ENCODE results near the gene HPRT1.

The HPRT1 gene

DNA sequence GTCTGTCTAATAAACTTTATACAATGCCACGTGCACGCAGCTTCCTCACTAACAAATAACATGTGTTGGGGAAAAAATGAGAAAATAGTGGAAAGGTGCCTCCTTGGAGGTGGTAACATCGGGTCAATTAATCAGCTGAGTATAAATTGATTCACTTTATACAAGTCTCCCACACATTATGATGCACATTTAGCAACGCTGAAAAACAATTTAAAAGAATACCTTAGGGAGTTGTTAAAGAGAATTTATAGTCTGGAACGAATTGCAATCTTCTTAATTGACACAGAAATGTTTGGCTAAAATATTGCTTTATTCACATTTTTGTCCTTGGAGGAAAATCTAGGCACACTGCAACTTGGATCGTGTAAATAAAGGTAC is 84.2 kb downstream of the HPRT1 start:
- no peak for DNase-seq (ENCODE audit: low spot score)

- no peak for DNase-seq (ENCODE audit: low spot score)
These were observed 84.7 kb downstream of the HPRT1 start for GRCh38 chrX:134544513-134545151.

DNA sequence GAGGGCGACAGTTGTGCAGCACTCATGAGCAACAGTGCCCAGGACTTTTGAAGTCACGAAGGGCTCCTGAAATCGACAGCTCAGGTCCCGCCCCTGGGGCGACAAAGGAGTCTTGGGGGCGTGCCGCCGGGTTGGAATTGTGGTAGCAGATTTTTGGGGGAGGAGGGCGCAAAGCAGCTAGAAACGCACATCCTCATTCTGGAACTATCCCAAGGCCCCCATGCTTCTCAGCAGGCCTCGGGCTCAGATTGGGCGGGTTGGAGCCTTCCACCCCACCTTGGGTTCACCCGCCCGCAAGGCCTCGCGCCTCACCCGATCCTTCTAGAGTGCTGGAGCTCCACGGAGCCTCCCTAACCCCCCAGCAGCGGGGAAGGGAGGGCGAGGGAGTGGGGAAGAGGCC is 85.5 kb downstream of the HPRT1 start:
- no peak for DNase-seq (ENCODE audit: low spot score)

DNA sequence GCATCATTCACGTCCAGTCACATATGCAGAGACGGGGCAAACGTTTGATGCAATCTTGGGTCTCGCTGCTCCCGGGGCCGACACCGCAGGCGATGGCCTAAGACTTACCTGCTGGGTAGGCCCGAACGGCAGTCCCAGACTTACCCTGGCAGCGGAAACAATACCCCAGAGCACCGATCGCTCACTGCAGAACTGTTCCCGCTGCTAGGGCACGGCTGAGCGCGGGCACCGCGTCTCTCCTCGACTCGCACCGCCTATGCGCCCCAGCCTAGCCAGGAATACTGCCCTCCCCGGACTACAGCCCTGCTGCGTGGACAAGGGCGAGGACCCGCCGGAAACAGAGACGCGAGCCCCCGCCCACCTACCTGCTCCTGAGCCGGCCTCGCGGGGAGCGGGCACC is 86.2 kb downstream of the HPRT1 start:
- no peak for DNase-seq (ENCODE audit: low spot score)

DNA sequence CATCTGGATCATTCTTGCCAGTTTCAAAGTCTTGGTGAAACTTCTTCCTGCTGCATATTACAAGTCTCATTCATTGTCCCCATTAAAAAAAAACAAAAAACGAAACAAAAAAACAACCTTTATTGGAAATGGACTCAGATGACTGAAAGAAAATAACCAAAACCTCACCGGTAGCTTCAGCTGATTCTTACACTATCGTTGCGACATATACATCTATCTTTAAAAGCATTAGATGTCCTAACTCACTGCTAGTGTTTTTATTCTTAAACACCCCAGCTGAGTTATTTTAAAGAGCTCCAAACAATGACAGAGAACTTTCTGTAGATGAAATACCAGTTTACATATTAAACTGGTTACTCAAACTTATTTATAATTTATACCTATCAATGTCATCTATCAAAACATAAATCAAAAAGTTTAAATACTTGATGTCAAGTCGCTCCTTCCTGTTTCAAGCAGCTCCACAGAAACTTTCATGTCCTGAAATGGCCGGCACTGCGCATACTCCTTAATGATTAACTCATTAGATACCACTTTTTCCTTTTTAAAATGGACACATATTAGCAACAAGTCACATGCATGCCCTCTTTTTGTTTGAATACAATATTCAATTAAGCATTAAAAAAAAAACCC is 87.2 kb downstream of the HPRT1 start:
- no peak for DNase-seq (ENCODE audit: low spot score)

GRCh38 chrX:134548257-134549201 is 88.6 kb downstream of the HPRT1 start:
- no peak for DNase-seq (ENCODE audit: low spot score)
